IMR-90 (cell line): Measurements from ENCODE around the gene OTOG. TPM values are rescaled to one million over a fixed set of nuclear protein-coding genes. Genes with fewer than 3 reads are reported as not detected.

ENCODE experiments used
- ATAC-seq: fragments of 200-7000 bp; cut with Tn5 transposase; 2 replicates; pipeline ENCODE4 v1.9.1; 2020; ENCODE audit warnings: low read depth, mild to moderate bottlenecking, moderate library complexity
- BruUV-seq: library from RNA; stranded (reverse); fragments of 400-500 nt; replicated peaks from 2 replicates; lab custom pipeline; 2021; lab: Mats Ljungman, UMichigan
- CTCF ChIA-PET: fragments of 300-600 bp; formaldehyde crosslinking; extraction: SDS; loops from one replicate; lab custom pipeline; 2021; ENCODE audit warnings: antibody characterized with exemption; lab: Yijun Ruan, JAX
- POLR2A ChIA-PET: fragments of 300-600 bp; sonication (Branson Sonifier 250); formaldehyde crosslinking; loops from one replicate; lab custom pipeline; 2022; ENCODE audit warnings: antibody characterized with exemption; ENCODE audit not compliant: unreplicated experiment; lab: Charles Lee
- DNase-seq: peaks from one replicate; pipeline ENCODE4 v3.0.0; 2013
- H2AFZ ChIP-seq: replicated peaks from 2 replicates; pipeline ENCODE3; 2013; ENCODE audit warnings: low read length, mild to moderate bottlenecking; ENCODE audit not compliant: poor library complexity
- H2AK5ac ChIP-seq: 2 replicates; pipeline ENCODE4 v1.6.1; 2013; ENCODE audit warnings: low read depth, low read length, inconsistent platforms
- H2AK9ac ChIP-seq: replicated peaks from 2 replicates; pipeline ENCODE3; 2013; ENCODE audit warnings: mild to moderate bottlenecking, low read depth, low read length, moderate library complexity; ENCODE audit not compliant: poor library complexity
- H2BK120ac ChIP-seq: 2 replicates; pipeline ENCODE4 v1.6.1; 2013; ENCODE audit warnings: low read depth, low read length, inconsistent platforms
- H2BK15ac ChIP-seq: 3 replicates; pipeline ENCODE4 v1.6.1; 2013; ENCODE audit warnings: low read depth, low read length, inconsistent platforms
- H2BK20ac ChIP-seq: 2 replicates; pipeline ENCODE4 v1.6.1; 2013; ENCODE audit warnings: low read depth, mild to moderate bottlenecking, inconsistent platforms, low read length, moderate library complexity
- H2BK5ac ChIP-seq: 2 replicates; pipeline ENCODE4 v1.6.1; 2013; ENCODE audit warnings: mild to moderate bottlenecking, low read depth, low read length, inconsistent platforms; ENCODE audit not compliant: poor library complexity, severe bottlenecking
- H3K14ac ChIP-seq: replicated peaks from 2 replicates; pipeline ENCODE4 v1.6.1; 2013; ENCODE audit warnings: low read depth, low read length, inconsistent platforms
- H3K18ac ChIP-seq: 2 replicates; pipeline ENCODE4 v1.6.1; 2013; ENCODE audit warnings: low read depth, low read length, control low read depth
- H3K23ac ChIP-seq: 2 replicates; pipeline ENCODE4 v1.6.1; 2013; ENCODE audit warnings: low read depth, low read length, inconsistent platforms
- H3K27ac ChIP-seq: 2 replicates; pipeline ENCODE4 v1.5.1; 2013; ENCODE audit warnings: mild to moderate bottlenecking, control low read depth, low read length; ENCODE audit not compliant: insufficient read depth
- H3K27me3 ChIP-seq: 2 replicates; pipeline ENCODE4 v1.6.1; 2013; ENCODE audit warnings: low read length; ENCODE audit not compliant: control insufficient read depth, insufficient read depth
- H3K36me3 ChIP-seq: 2 replicates; pipeline ENCODE4 v1.6.1; 2013; ENCODE audit warnings: low read length, mixed read lengths; ENCODE audit not compliant: control insufficient read depth, insufficient read depth
- H3K4ac ChIP-seq: 2 replicates; pipeline ENCODE4 v1.6.1; 2013; ENCODE audit warnings: low read depth, low read length, inconsistent platforms
- H3K4me1 ChIP-seq: 2 replicates; pipeline ENCODE4 v1.6.1; 2013; ENCODE audit warnings: low read length, mixed read lengths; ENCODE audit not compliant: control insufficient read depth, insufficient read depth
- H3K4me2 ChIP-seq: 2 replicates; pipeline ENCODE4 v1.6.1; 2013; ENCODE audit warnings: low read depth, mild to moderate bottlenecking, control low read depth, low read length, moderate library complexity
- H3K4me3 ChIP-seq: 2 replicates; pipeline ENCODE4 v1.5.1; 2013; ENCODE audit warnings: low read depth, mild to moderate bottlenecking, control low read depth, low read length, moderate library complexity; ENCODE audit not compliant: insufficient read depth
- H3K56ac ChIP-seq: 2 replicates; pipeline ENCODE4 v1.6.1; 2013; ENCODE audit warnings: low read length, inconsistent platforms; ENCODE audit not compliant: insufficient read depth; ENCODE audit errors: extremely low read depth
- H3K79me1 ChIP-seq, 2 experiments: 2 replicates each; pipeline ENCODE4 v1.6.1; 2013; ENCODE audit warnings: low read length in 2 of 2, inconsistent platforms in 1 of 2, low read depth in 1 of 2
- H3K9ac ChIP-seq: 2 replicates; pipeline ENCODE4 v1.6.1; 2013; ENCODE audit warnings: low read depth, low read length, control low read depth
- H3K9me1 ChIP-seq: 2 replicates; pipeline ENCODE4 v1.6.1; 2013; ENCODE audit warnings: low read length, inconsistent platforms; ENCODE audit not compliant: insufficient read depth
- H3K9me3 ChIP-seq: 2 replicates; pipeline ENCODE4 v1.6.1; 2013; ENCODE audit warnings: low read length; ENCODE audit not compliant: control insufficient read depth, insufficient read depth
- H4K20me1 ChIP-seq: 2 replicates; pipeline ENCODE4 v1.6.1; 2013; ENCODE audit warnings: low read length, inconsistent platforms; ENCODE audit not compliant: insufficient read depth
- H4K5ac ChIP-seq: 2 replicates; pipeline ENCODE4 v1.6.1; 2013; ENCODE audit warnings: mild to moderate bottlenecking, low read depth, low read length, control low read depth
- H4K8ac ChIP-seq, 2 experiments: 2 replicates each; pipeline ENCODE4 v1.6.1; 2013; ENCODE audit warnings: low read depth in 2 of 2, low read length in 2 of 2, control low read depth in 1 of 2, inconsistent platforms in 1 of 2
- H4K91ac ChIP-seq: 2 replicates; pipeline ENCODE4 v1.6.1; 2013; ENCODE audit warnings: low read depth, low read length, inconsistent platforms; ENCODE audit not compliant: insufficient read depth
- ELK1 ChIP-seq: fragments of 150-350 bp; IDR thresholded peaks from 2 replicates; pipeline ENCODE4 v1.6.1; 2016; ENCODE audit warnings: low read depth, mild to moderate bottlenecking, low read length, moderate library complexity, borderline replicate concordance
- FOS ChIP-seq: fragments of 150-350 bp; IDR thresholded peaks from 2 replicates; pipeline ENCODE4 v1.6.1; 2016; ENCODE audit warnings: low read depth, low read length
- MAZ ChIP-seq: IDR thresholded peaks from 2 replicates; pipeline ENCODE4 v1.6.1; 2012; ENCODE audit warnings: low read depth, mild to moderate bottlenecking, low read length, improper control_type of control experiment, moderate library complexity, borderline replicate concordance
- POLR2A ChIP-seq: IDR thresholded peaks from 2 replicates; pipeline ENCODE4 v1.6.1; 2012; ENCODE audit warnings: mild to moderate bottlenecking, low read depth, low read length
- SMC3 ChIP-seq: fragments of 150-350 bp; IDR thresholded peaks from 2 replicates; pipeline ENCODE4 v1.6.1; 2016; ENCODE audit warnings: low read depth, mild to moderate bottlenecking, antibody characterized with exemption, low read length, moderate library complexity
- WGBS, 2 experiments: methylation state at CpG; one replicate each; pipeline versions ENCODE4 v1.1.5 to v1.1.7; 2013; ENCODE audit warnings: missing lambda C conversion rate in 2 of 2; ENCODE audit not compliant: insufficient read length in 1 of 2; ENCODE audit errors: extremely low coverage in 2 of 2; 5-methylcytosine and 5-hydroxymethylcytosine counted together
- dilution Hi-C: fragments of 300-500 bp; cut with HindIII; formaldehyde crosslinking; loops from one replicate; pipeline ENCODE4 v1.14.3; 2018; ENCODE audit warnings: low sequenced_read_pairs; ENCODE audit not compliant: unreplicated experiment
- in situ Hi-C: fragments of 300-500 bp; cut with MboI; formaldehyde crosslinking; loops from 3 replicates; pipeline ENCODE4 v1.14.3; 2019; ENCODE audit warnings: low sequenced_read_pairs, inconsistent platforms, mixed read lengths
- intact Hi-C: fragments of 100-400 bp; cut with micrococcal nuclease; formaldehyde crosslinking; loops from 2 replicates; pipeline ENCODE4 v1.10.0; 2022
- polyA plus RNA-seq, 3 experiments: library from polyadenylated mRNA; depleted of rRNA; stranded (reverse); fragments of >200 nt; gene quantifications; 2 replicates each; pipeline ENCODE4 v1.2.3, GENCODE V29; 2012; ENCODE audit warnings: low replicate concordance in 1 of 3
- total RNA-seq: library from RNA; depleted of rRNA; stranded (reverse); fragments of >200 nt; gene quantifications from 2 replicates; pipeline ENCODE4 v1.2.3, GENCODE V29; 2012

OTOG gene
- total and polyA plus RNA-seq, 2 of the 4 experiments (the other 2 are of a cell fraction): not detected

- in situ Hi-C loops (no loop called here), intact Hi-C loops (no loop called here), dilution Hi-C loops (no loop called here)
- H3K56ac ChIP-seq: no peak overlapping the region
- WGBS, 2 experiments: no CpG with 5 or more reads among the region's 15 CpGs
- no peak overlapping the region for H2BK5ac ChIP-seq
- no peaks in the 10 kb centered on the region for H3K9me1 ChIP-seq
- H2AFZ ChIP-seq: no peak overlapping the region
- H4K20me1 ChIP-seq: no peaks in the 10 kb centered on the region
- POLR2A ChIA-PET: no interaction called here
- no peak overlapping the region for H3K23ac ChIP-seq
- H3K4me1 ChIP-seq: no peaks in the 10 kb centered on the region
- no peak overlapping the region for H4K5ac ChIP-seq
- TF ChIP-seq ELK1: no peak
- TF ChIP-seq MAZ: no peak
- no peak for TF ChIP-seq SMC3
- TF ChIP-seq FOS: no peak
- TF ChIP-seq POLR2A: no peak
- no peaks in the 10 kb centered on the region for H3K79me1 ChIP-seq
- H3K4me3 ChIP-seq: no peak overlapping the region
- H2BK15ac ChIP-seq: no peak overlapping the region
- H2AK9ac ChIP-seq: no peak overlapping the region
- no TSS peak for BruUV-seq
- no peaks in the 10 kb centered on the region for H3K36me3 ChIP-seq
- H2BK120ac ChIP-seq: no peak overlapping the region
- CTCF ChIA-PET: no interaction called here
- H3K4ac ChIP-seq: no peak overlapping the region
- ATAC-seq (no peak), DNase-seq (no peak)
- H4K91ac ChIP-seq: no peak overlapping the region
- H2AK5ac ChIP-seq: no peak overlapping the region
- no peak overlapping the region for H3K18ac ChIP-seq
- H3K9me3 ChIP-seq: no peaks in the 10 kb centered on the region
- no peak overlapping the region for H3K4me2 ChIP-seq
- no peak overlapping the region for H2BK20ac ChIP-seq
- H3K27ac ChIP-seq: no peak overlapping the region
- H3K9ac ChIP-seq: no peak overlapping the region
- no peak overlapping the region for H4K8ac ChIP-seq
- peaks cover 5% of the 10 kb centered on the region; the same call in 1 of the 2 replicates for H3K27me3 ChIP-seq
- no peak overlapping the region for H3K14ac ChIP-seq
These were observed 11.1 kb downstream of the OTOG start for GRCh38 chr11:17558025-17558780.
